ENCODE results near the gene RHO. TPM values are rescaled to one million over a fixed set of nuclear protein-coding genes. Genes with fewer than 3 reads are reported as not detected.

RHO gene
- polyA plus RNA-seq, 1 of the 3 experiments (the other 2 are of a cell fraction): not detected

DNA sequence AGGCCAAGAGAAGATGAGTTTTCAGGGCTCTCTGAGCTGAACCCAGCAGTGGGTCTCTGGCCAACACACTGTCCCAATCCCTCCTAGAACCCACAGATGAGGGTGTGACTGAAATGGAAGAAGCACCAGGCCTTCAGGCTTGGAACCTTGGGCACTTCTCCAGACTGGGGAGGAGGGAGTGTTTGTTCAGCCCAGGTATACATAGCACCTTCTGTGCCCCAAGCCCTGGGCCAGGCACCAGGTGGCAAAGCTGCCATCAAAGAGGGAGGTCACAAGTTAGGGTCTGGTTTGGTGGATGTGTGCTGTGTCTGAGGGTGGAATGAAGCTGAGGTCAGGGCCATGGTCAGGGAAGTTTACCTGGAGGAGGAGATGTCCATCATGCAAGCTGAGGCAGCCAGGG, 15.8 kb upstream of the RHO start:
- Histone ChIP-seq H3K27me3 (ENCODE audit: insufficient read depth) (no peaks in the 10 kb centered on the region), H3K4me2 (no peak overlapping the region), H3K4me1 (ENCODE audit: control insufficient read depth in 1 of 2, insufficient read depth in 2 of 2, low read depth in 1 of 2, low read length in 1 of 2) (peaks cover 0 to 1% of the 10 kb centered on the region in 2 experiments; a peak in 1 of 4 replicates), H3K27ac (ENCODE audit: low read depth in 2 of 2, low read length in 1 of 2) (no peak overlapping the region), H3K36me3 (replicated peaks in 1 of 2; ENCODE audit: control insufficient read depth in 1 of 2, insufficient read depth in 2 of 2, low read length in 1 of 2) (peaks cover 0 to 5% of the 10 kb centered on the region in 2 experiments), H3K9me3 (no peaks in the 10 kb centered on the region), H3K9me2 (no peaks in the 10 kb centered on the region), H2AFZ (ENCODE audit: low read depth) (no peak overlapping the region), H3K4me3 (ENCODE audit: low read depth in 2 of 2, low read length in 1 of 2) (no peak overlapping the region), H4K20me1 (ENCODE audit: insufficient read depth) (no peaks in the 10 kb centered on the region), H3K79me2 (ENCODE audit: insufficient read depth) (no peaks in the 10 kb centered on the region), H3F3A (replicated peaks; ENCODE audit: insufficient read depth) (no peaks in the 10 kb centered on the region), H3K9ac (no peak overlapping the region)
- ChIA-PET CTCF (interaction anchor here (1.3 kb wide), 1 partner anchor 24 kb away, joined by 3 read pairs; no protein-coding TSS in a partner anchor), POLR2A (no interaction called here)
- TF ChIP-seq, protein P1, sequence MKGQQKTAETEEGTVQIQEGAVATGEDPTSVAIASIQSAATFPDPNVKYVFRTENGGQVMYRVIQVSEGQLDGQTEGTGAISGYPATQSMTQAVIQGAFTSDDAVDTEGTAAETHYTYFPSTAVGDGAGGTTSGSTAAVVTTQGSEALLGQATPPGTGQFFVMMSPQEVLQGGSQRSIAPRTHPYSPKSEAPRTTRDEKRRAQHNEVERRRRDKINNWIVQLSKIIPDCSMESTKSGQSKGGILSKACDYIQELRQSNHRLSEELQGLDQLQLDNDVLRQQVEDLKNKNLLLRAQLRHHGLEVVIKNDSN (IDR thresholded peaks at IDR 0.05; ENCODE audit: borderline replicate concordance, low read depth): no peak
- no peak for TF ChIP-seq FOSL2 (IDR thresholded peaks at IDR 0.05; ENCODE audit: borderline replicate concordance, low read depth)
- no peak for TF ChIP-seq GATA2 (CRISPR knock-in tag; IDR thresholded peaks at IDR 0.05)
- TF ChIP-seq RCOR1 (IDR thresholded peaks at IDR 0.05; ENCODE audit: low read length): no peak
- no peak for TF ChIP-seq YY1 (IDR thresholded peaks at IDR 0.05; ENCODE audit: low read depth)
- TF ChIP-seq SMC3 (IDR thresholded peaks at IDR 0.05; ENCODE audit: low read depth, low read length): no peak
- no peak for TF ChIP-seq GABPA (IDR thresholded peaks at IDR 0.05; ENCODE audit: low read depth)
- no peak for TF ChIP-seq NFIC (IDR thresholded peaks at IDR 0.05; ENCODE audit: borderline replicate concordance)
- no peak for TF ChIP-seq TAF1 (IDR thresholded peaks at IDR 0.05; ENCODE audit: borderline replicate concordance, low read depth, low read length)
- TF ChIP-seq, protein P2, sequence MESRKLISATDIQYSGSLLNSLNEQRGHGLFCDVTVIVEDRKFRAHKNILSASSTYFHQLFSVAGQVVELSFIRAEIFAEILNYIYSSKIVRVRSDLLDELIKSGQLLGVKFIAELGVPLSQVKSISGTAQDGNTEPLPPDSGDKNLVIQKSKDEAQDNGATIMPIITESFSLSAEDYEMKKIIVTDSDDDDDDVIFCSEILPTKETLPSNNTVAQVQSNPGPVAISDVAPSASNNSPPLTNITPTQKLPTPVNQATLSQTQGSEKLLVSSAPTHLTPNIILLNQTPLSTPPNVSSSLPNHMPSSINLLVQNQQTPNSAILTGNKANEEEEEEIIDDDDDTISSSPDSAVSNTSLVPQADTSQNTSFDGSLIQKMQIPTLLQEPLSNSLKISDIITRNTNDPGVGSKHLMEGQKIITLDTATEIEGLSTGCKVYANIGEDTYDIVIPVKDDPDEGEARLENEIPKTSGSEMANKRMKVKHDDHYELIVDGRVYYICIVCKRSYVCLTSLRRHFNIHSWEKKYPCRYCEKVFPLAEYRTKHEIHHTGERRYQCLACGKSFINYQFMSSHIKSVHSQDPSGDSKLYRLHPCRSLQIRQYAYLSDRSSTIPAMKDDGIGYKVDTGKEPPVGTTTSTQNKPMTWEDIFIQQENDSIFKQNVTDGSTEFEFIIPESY (IDR thresholded peaks at IDR 0.05; ENCODE audit: borderline replicate concordance, low read depth): no peak
- no peak for TF ChIP-seq MEF2A (IDR thresholded peaks at IDR 0.05; ENCODE audit: borderline replicate concordance, low read depth)
- TF ChIP-seq, protein P3, sequence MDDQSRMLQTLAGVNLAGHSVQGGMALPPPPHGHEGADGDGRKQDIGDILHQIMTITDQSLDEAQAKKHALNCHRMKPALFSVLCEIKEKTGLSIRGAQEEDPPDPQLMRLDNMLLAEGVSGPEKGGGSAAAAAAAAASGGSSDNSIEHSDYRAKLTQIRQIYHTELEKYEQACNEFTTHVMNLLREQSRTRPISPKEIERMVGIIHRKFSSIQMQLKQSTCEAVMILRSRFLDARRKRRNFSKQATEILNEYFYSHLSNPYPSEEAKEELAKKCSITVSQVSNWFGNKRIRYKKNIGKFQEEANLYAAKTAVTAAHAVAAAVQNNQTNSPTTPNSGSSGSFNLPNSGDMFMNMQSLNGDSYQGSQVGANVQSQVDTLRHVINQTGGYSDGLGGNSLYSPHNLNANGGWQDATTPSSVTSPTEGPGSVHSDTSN (IDR thresholded peaks at IDR 0.05): no peak
- TF ChIP-seq JUND (IDR thresholded peaks at IDR 0.05): no peak
- no peak for TF ChIP-seq NRF1 (IDR thresholded peaks at IDR 0.05; ENCODE audit: low read depth, low read length)
- no peak for TF ChIP-seq RAD21 (IDR thresholded peaks at IDR 0.05; ENCODE audit: low read length)
- DNase-seq: no peak

DNA sequence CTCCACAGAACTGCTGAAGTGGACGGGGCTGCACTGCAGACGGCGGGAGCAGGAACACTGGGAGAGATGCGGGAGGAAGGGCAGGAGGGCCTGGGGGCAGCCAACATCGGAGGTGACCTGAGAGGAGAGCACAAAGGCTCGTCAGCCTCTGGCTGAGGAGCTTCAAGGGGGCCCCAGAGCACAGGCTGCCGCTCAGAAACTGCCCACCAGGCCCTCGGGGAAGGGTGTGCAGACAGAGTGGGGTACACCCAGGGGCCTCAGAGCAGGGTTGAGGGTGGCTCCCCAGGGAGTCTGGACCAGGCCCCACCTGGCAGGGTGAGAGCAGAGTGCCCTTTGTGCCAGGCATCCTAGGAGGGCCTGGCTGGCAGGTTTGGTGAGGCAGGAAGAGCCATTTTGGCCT, 14.7 kb upstream of the RHO start:
- TF ChIP-seq MEF2A (IDR thresholded peaks at IDR 0.05; ENCODE audit: borderline replicate concordance, low read depth) (no peak), NFIC (IDR thresholded peaks at IDR 0.05; ENCODE audit: borderline replicate concordance) (no peak), RFX5 (IDR thresholded peaks at IDR 0.05; ENCODE audit: low read length) (no peak), NRF1 (IDR thresholded peaks at IDR 0.05; ENCODE audit: low read depth, low read length) (no peak)
- H3F3A ChIP-seq (replicated peaks; ENCODE audit: insufficient read depth): no peaks in the 10 kb centered on the region
- H4K20me1 ChIP-seq (ENCODE audit: insufficient read depth): no peaks in the 10 kb centered on the region
- peaks cover 0 to 2% of the 10 kb centered on the region in 2 experiments for H3K36me3 ChIP-seq (replicated peaks in 1 of 2; ENCODE audit: control insufficient read depth in 1 of 2, insufficient read depth in 2 of 2, low read length in 1 of 2)
- no peak overlapping the region for H2AFZ ChIP-seq (ENCODE audit: low read depth)
- ChIA-PET CTCF (interaction anchor here (1.2 kb wide), 1 partner anchor 13 kb away, joined by 4 read pairs; no protein-coding TSS in a partner anchor), POLR2A (no interaction called here)
- no peaks in the 10 kb centered on the region for H3K27me3 ChIP-seq (ENCODE audit: insufficient read depth)
- no peak overlapping the region for H3K9ac ChIP-seq
- no peak overlapping the region for H3K4me3 ChIP-seq (ENCODE audit: low read depth in 2 of 2, low read length in 1 of 2)
- no peak overlapping the region for H3K27ac ChIP-seq (ENCODE audit: low read depth in 2 of 2, low read length in 1 of 2)
- no peaks in the 10 kb centered on the region for H3K9me3 ChIP-seq
- no peak for DNase-seq
- H3K4me2 ChIP-seq: no peak overlapping the region
- H3K4me1 ChIP-seq (ENCODE audit: control insufficient read depth in 1 of 2, insufficient read depth in 2 of 2, low read depth in 1 of 2, low read length in 1 of 2): no peaks in the 10 kb centered on the region; a peak in 1 of 4 replicates
- 97% methylated on average over 6 of the region's 8 CpGs for WGBS (ENCODE audit: low lambda C conversion rate)
- no peaks in the 10 kb centered on the region for H3K79me2 ChIP-seq (ENCODE audit: insufficient read depth)
- no peaks in the 10 kb centered on the region for H3K9me2 ChIP-seq
